Transverse colon (tissue), 4 donors: ENCODE data around the gene MYOM3. TPM values are rescaled to one million over a fixed set of nuclear protein-coding genes. Genes with fewer than 3 reads are reported as not detected.

Experiments used
- DNase-seq: peaks from one replicate; pipeline ENCODE4 v3.0.0-alpha.2; 2019
- H3K27ac ChIP-seq, 4 donors: fragments of 200-600 bp; sonication (generic); 2 replicates each; pipeline ENCODE4 v1.5.1; 2016 to 2018; ENCODE audit warnings: inconsistent platforms in 4 of 4
- H3K27me3 ChIP-seq: fragments of 200-600 bp; sonication (generic); 2 replicates; pipeline ENCODE4 v1.5.1; 2017; ENCODE audit warnings: inconsistent platforms
- H3K36me3 ChIP-seq, 4 donors: fragments of 200-600 bp; sonication (generic); 2 replicates each; pipeline ENCODE4 v1.5.1; 2017 to 2019; ENCODE audit warnings: inconsistent platforms in 4 of 4
- H3K4me1 ChIP-seq, 4 donors: fragments of 200-600 bp; sonication (generic); 2 replicates each; pipeline ENCODE4 v1.5.1; 2017 to 2020; ENCODE audit warnings: inconsistent platforms in 4 of 4
- H3K4me3 ChIP-seq, 4 donors: fragments of 200-600 bp; sonication (generic); 1 replicate in 1 of 4; 2 replicates in 3 of 4; pipeline versions ENCODE4 v1.5.1 to v1.6.1; 2017 to 2019; ENCODE audit warnings: inconsistent platforms in 4 of 4
- H3K9me3 ChIP-seq, 2 donors: fragments of 200-600 bp; sonication (generic); 2 replicates each; pipeline ENCODE4 v1.5.1; 2017 to 2019; ENCODE audit warnings: inconsistent platforms in 2 of 2
- CTCF ChIP-seq, 5 experiments: fragments of 200-600 bp in 3 of 5; fragments of 450-650 bp in 2 of 5; sonication (generic) in 3 of 5; IDR thresholded peaks; 1 replicate in 2 of 5; 2 replicates in 3 of 5; pipeline ENCODE4 v1.5.1; 2016 to 2017; ENCODE audit warnings: antibody characterized with exemption in 5 of 5, inconsistent platforms in 3 of 5, mild to moderate bottlenecking in 2 of 5, moderate library complexity in 1 of 5
- EP300 ChIP-seq: sonication (generic); formaldehyde crosslinking; IDR thresholded peaks from one replicate; pipeline ENCODE4 v1.6.1; 2017; ENCODE audit warnings: antibody characterized with exemption, low read depth
- POLR2A ChIP-seq: fragments of 450-650 bp; IDR thresholded peaks from one replicate; pipeline ENCODE4 v1.6.1; 2016; ENCODE audit warnings: antibody characterized with exemption, mild to moderate bottlenecking, moderate library complexity
- POLR2AphosphoS5 ChIP-seq, 3 donors: sonication (generic); formaldehyde crosslinking; IDR thresholded peaks; one replicate each; pipeline ENCODE4 v1.6.1; 2016; ENCODE audit warnings: antibody characterized with exemption in 3 of 3
- WGBS, 2 donors: methylation state at CpG; one replicate each; pipeline ENCODE4 v1.1.5; 2018; ENCODE audit warnings: low coverage in 1 of 2; 5-methylcytosine and 5-hydroxymethylcytosine counted together
- in situ Hi-C, 4 donors: fragments of 200-750 bp; cut with MboI; loops; one replicate each; pipeline versions ENCODE4 v1.15.0 to v1.15.1; 2017; ENCODE audit warnings: low sequenced_read_pairs in 3 of 4, low pct_ligation_motif_present in 1 of 4, low pct_unique_long_range_greater_than_20kb in 1 of 4
- intact Hi-C: fragments of 100-400 bp; cut with DNase I; formaldehyde crosslinking; loops from one replicate; pipeline ENCODE4 v1.15.1; 2023; ENCODE audit warnings: low total_unique reads
- total RNA-seq, 4 donors: library from RNA; depleted of rRNA; stranded (reverse); fragments of >200 nt; gene quantifications; one replicate each; pipeline ENCODE4 v1.1.0, GENCODE V29; 2016

MYOM3 gene
- total RNA-seq, 4 donors from 2014 or later: 0.60 to 7.5 (median 3.0) TPM

GRCh38 chr1:24080131-24080530, 31.8 kb downstream of the MYOM3 start:
- H3K36me3 ChIP-seq: no peaks in the 10 kb centered on the region

DNA sequence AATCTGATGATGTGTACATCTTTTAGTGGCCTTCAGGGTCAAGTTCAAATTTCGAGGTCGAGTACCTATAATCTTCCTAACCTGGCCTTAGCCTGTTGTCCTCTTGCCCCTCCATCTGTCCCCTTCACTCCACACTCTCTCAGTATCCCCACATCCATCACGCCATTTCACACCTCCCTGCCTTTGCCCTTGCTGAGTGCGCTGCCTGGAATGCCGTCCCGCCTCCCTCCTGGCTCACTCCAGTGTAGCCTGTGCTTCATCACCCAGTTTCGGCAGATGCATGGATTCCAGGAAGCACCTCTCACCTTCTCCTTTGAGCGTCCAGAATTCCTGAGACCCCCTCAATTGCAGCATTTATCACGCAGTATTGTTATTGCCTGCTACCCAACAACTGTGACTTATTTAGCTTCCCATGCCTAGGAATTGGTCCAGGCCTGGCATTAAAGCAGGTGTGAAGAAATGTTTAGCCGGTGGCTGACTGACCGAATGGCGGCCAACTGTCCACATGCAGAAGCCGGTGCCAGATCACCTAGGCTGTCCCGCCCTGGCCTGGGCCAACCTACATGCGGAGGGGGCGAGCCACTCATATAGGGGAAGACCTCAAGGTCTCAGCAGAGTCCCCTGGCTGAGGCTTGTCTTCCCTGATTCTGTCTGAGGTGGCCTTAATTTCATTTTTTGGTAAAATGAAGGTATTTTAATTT, 34.5 kb downstream of the MYOM3 start:
- intact Hi-C loops: no loop called here
- 83 to 87% methylated on average over 9 to 16 of the region's 16 CpGs for WGBS, 2 donors
- no peak overlapping the region for H3K4me3 ChIP-seq
- no peak for DNase-seq
- TF ChIP-seq CTCF (IDR thresholded peaks at IDR 0.05) (no peak), POLR2AphosphoS5 (IDR thresholded peaks at IDR 0.05) (no peak), EP300 (no peak), POLR2A (no peak)
- H3K36me3 ChIP-seq: no peaks in the 10 kb centered on the region
- H3K4me1 ChIP-seq: no peaks in the 10 kb centered on the region
- in situ Hi-C loops: loop anchor here in 1 of 4 donors (10.0 kb wide), 1 partner anchor 317 kb away; no protein-coding TSS in a partner anchor
- no peaks in the 10 kb centered on the region for H3K9me3 ChIP-seq
- no peaks in the 10 kb centered on the region for H3K27me3 ChIP-seq
- H3K27ac ChIP-seq: no peak overlapping the region

More at GRCh38 chr1:24080131-24080530, 31.8 kb downstream of the MYOM3 start:
- TF ChIP-seq CTCF (IDR thresholded peaks at IDR 0.05): no peak
- no peak for TF ChIP-seq POLR2AphosphoS5 (IDR thresholded peaks at IDR 0.05)
- no peak for TF ChIP-seq EP300
- no peak for TF ChIP-seq POLR2A
- H3K4me1 ChIP-seq: no peaks in the 10 kb centered on the region
- intact Hi-C loops (no loop called here), in situ Hi-C loops (no loop called here)
- WGBS, 2 donors: 73% methylated on average over 10 of the region's 10 CpGs; no CpG with 5 or more reads in 1 of the 2 donors
- no peak overlapping the region for H3K4me3 ChIP-seq
- H3K27ac ChIP-seq: no peak overlapping the region
- no peaks in the 10 kb centered on the region for H3K27me3 ChIP-seq
- no peak for DNase-seq
- H3K9me3 ChIP-seq: no peaks in the 10 kb centered on the region

DNA sequence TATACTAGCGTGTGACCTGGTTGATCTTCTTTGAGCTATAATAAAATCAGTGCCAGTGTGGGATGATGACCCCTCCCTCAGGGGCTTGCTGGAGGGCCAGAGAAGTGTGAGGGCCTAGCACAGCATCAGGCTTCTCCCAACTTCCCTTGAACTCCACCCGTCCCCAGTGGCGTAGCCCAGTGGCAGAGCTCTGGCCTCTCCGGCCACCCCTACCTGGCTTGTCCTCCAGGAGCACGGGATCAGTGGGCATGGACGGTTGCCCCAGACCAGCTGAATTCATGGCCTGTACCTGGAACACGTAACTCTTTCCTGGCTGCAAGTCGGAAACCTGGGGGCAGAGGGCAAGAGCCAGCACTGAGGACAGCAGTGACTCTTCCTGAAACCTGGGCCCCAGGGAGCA, 36.0 kb downstream of the MYOM3 start:
- no peaks in the 10 kb centered on the region for H3K4me1 ChIP-seq
- H3K9me3 ChIP-seq: no peaks in the 10 kb centered on the region
- 89 to 100% methylated on average over 1 to 8 of the region's 8 CpGs for WGBS, 2 donors
- no peak overlapping the region for H3K4me3 ChIP-seq
- no peaks in the 10 kb centered on the region for H3K36me3 ChIP-seq
- DNase-seq: no peak
- H3K27me3 ChIP-seq: no peaks in the 10 kb centered on the region
- intact Hi-C loops (no loop called here), in situ Hi-C loops (loop anchor here in 1 of 4 donors (10.0 kb wide), 1 partner anchor 319 kb away; no protein-coding TSS in a partner anchor)
- no peak for TF ChIP-seq EP300
- H3K27ac ChIP-seq: no peak overlapping the region

- no peak overlapping the region for H3K27ac ChIP-seq
- no peak for DNase-seq
- no peak overlapping the region for H3K4me3 ChIP-seq
- no peaks in the 10 kb centered on the region for H3K36me3 ChIP-seq
- no peak for TF ChIP-seq EP300
- TF ChIP-seq CTCF (IDR thresholded peaks at IDR 0.05): no peak
- TF ChIP-seq POLR2A: no peak
- no peak for TF ChIP-seq POLR2AphosphoS5 (IDR thresholded peaks at IDR 0.05)
- WGBS, 2 donors: 79 to 81% methylated on average over 4 of the region's 4 CpGs
- intact Hi-C loops: no loop called here
- H3K4me1 ChIP-seq: no peaks in the 10 kb centered on the region
- in situ Hi-C loops: loop anchor here in 1 of 4 donors (10.0 kb wide), 1 partner anchor 319 kb away; no protein-coding TSS in a partner anchor
- no peaks in the 10 kb centered on the region for H3K27me3 ChIP-seq
- H3K9me3 ChIP-seq: no peaks in the 10 kb centered on the region
Observed at GRCh38 chr1:24075590-24075854, 36.4 kb downstream of the MYOM3 start.
